Activated T-helper 1 cell treated with anti-CD3 and anti-CD28 coated beads, Interleukin-12 subunit alpha, Interleukin-12 subunit beta, Interleukin-2, Interleukin-4 antibody, amounts not matched to agents 30 ng/mL and 10 ng/mL and 1 ng/mL, durations not matched to agents 14 hours and 24 hours and 36 hours (primary cell): ENCODE results near the gene HDAC8. TPM values are rescaled to one million over a fixed set of nuclear protein-coding genes. Genes with fewer than 3 reads are reported as not detected.
"Not testable (repeated sequence)": the region's sequence is repeated elsewhere in the genome, so short reads cannot be mapped to it uniquely, and the experiment has no call there.

Experiments
- DNase-seq: peaks from one replicate; pipeline ENCODE4 v3.0.0; 2021; ENCODE audit warnings: low spot score
- H3K27ac Mint-ChIP-seq: one replicate; pipeline ENCODE4 v1.8.0; 2021; ENCODE audit warnings: mild to moderate bottlenecking, mixed read lengths
- H3K27me3 Mint-ChIP-seq: one replicate; pipeline ENCODE4 v1.8.0; 2022; ENCODE audit warnings: mild to moderate bottlenecking, moderate library complexity, mixed read lengths; ENCODE audit not compliant: insufficient read depth
- H3K36me3 Mint-ChIP-seq: one replicate; pipeline ENCODE4 v1.8.0; 2021; ENCODE audit warnings: low read depth, mixed read lengths
- H3K4me1 Mint-ChIP-seq: one replicate; pipeline ENCODE4 v1.8.0; 2021; ENCODE audit warnings: low read depth, mixed read lengths
- H3K4me3 Mint-ChIP-seq: one replicate; pipeline ENCODE4 v1.8.0; 2021; ENCODE audit warnings: mild to moderate bottlenecking, moderate library complexity, mixed read lengths
- H3K9me3 Mint-ChIP-seq: one replicate; pipeline ENCODE4 v1.8.0; 2021; ENCODE audit warnings: mixed read lengths
- intact Hi-C: fragments of 100-400 bp; cut with micrococcal nuclease; formaldehyde crosslinking; loops from one replicate; pipeline ENCODE4 v1.15.1; 2024
- total RNA-seq: library from RNA; stranded (reverse); gene quantifications from 2 replicates; pipeline ENCODE4 v1.2.3, GENCODE V29; 2022

The HDAC8 gene
- total RNA-seq, 1 donor from 2014 or later, result 30.6 TPM

GRCh38 chrX:72351606-72352334 is 220.9 kb downstream of the HDAC8 start:
- Mint-ChIP-seq H3K36me3 (peaks cover 8% of the 10 kb centered on the region), H3K9me3 (no peaks in the 10 kb centered on the region), H3K27me3 (no peaks in the 10 kb centered on the region), H3K4me3 (no peak overlapping the region), H3K27ac (no peak overlapping the region), H3K4me1 (peaks cover 25% of the 10 kb centered on the region)
- intact Hi-C loops, result no loop called here
- no peak for DNase-seq

- intact Hi-C loops, result loop anchor here (2.0 to 5.0 kb wide), 3 partner anchors 40 to 366 kb away; partner anchors contain the start of genes PHKA1 and RPS4X
- Mint-ChIP-seq H3K27me3 (no peaks in the 10 kb centered on the region), H3K27ac (peak overlapping the region; percentile 82)
Observed at GRCh38 chrX:72349190-72349589, 223.5 kb downstream of the HDAC8 start.

GRCh38 chrX:72348247-72348979 is 224.2 kb downstream of the HDAC8 start:
- DNase-seq, result no peak
- Mint-ChIP-seq H3K27ac (peak overlapping the region; percentile 65), H3K4me1 (peaks cover 25% of the 10 kb centered on the region), H3K9me3 (no peaks in the 10 kb centered on the region), H3K36me3 (peaks cover 8% of the 10 kb centered on the region), H3K27me3 (no peaks in the 10 kb centered on the region), H3K4me3 (peak overlapping the region; percentile 59)
- intact Hi-C loops, result loop anchor here (1.0 to 5.0 kb wide), 4 partner anchors 40 to 366 kb away; partner anchors contain the start of genes PHKA1 and RPS4X

More at GRCh38 chrX:72349190-72349589, 223.5 kb downstream of the HDAC8 start:
- peaks cover 8% of the 10 kb centered on the region for H3K36me3 Mint-ChIP-seq
- no peaks in the 10 kb centered on the region for H3K9me3 Mint-ChIP-seq
- H3K4me1 Mint-ChIP-seq, result peaks cover 25% of the 10 kb centered on the region
- peak overlapping the region; percentile 59 for H3K4me3 Mint-ChIP-seq
- peak; percentile 0 for DNase-seq

GRCh38 chrX:72347366-72347765 is 225.3 kb downstream of the HDAC8 start:
- intact Hi-C loops, result loop anchor here (5.0 kb wide), 1 partner anchor 70 kb away; the partner anchor contains the start of gene RPS4X
- no peak for DNase-seq
- H3K4me3 Mint-ChIP-seq, result no peak overlapping the region
- no peaks in the 10 kb centered on the region for H3K27me3 Mint-ChIP-seq
- H3K27ac Mint-ChIP-seq, result no peak overlapping the region
- peaks cover 25% of the 10 kb centered on the region for H3K4me1 Mint-ChIP-seq
- no peaks in the 10 kb centered on the region for H3K9me3 Mint-ChIP-seq
- peaks cover 8% of the 10 kb centered on the region for H3K36me3 Mint-ChIP-seq

GRCh38 chrX:72346302-72346949 is 226.2 kb downstream of the HDAC8 start:
- intact Hi-C loops, result loop anchor here (5.0 kb wide), 1 partner anchor 69 kb away; the partner anchor contains the start of gene RPS4X
- Mint-ChIP-seq H3K27ac (no peak overlapping the region), H3K36me3 (peaks cover 4% of the 10 kb centered on the region), H3K4me1 (peaks cover 18% of the 10 kb centered on the region), H3K27me3 (no peaks in the 10 kb centered on the region), H3K9me3 (no peaks in the 10 kb centered on the region), H3K4me3 (no peak overlapping the region)
- DNase-seq, result no peak

- Mint-ChIP-seq H3K9me3 (no peaks in the 10 kb centered on the region), H3K27ac (no peak overlapping the region), H3K4me1 (no peaks in the 10 kb centered on the region), H3K36me3 (peaks cover 2% of the 10 kb centered on the region), H3K4me3 (no peak overlapping the region), H3K27me3 (no peaks in the 10 kb centered on the region)
- intact Hi-C loops, result no loop called here
- no peak for DNase-seq
Observed at GRCh38 chrX:72340626-72341025, 232.0 kb downstream of the HDAC8 start.

GRCh38 chrX:72340041-72340440 is 232.6 kb downstream of the HDAC8 start:
- H3K9me3 Mint-ChIP-seq, result no peaks in the 10 kb centered on the region
- H3K27me3 Mint-ChIP-seq, result no peaks in the 10 kb centered on the region
- DNase-seq, result no peak
- peaks cover 2% of the 10 kb centered on the region for H3K36me3 Mint-ChIP-seq
- no peak overlapping the region for H3K27ac Mint-ChIP-seq
- intact Hi-C loops, result no loop called here
- no peaks in the 10 kb centered on the region for H3K4me1 Mint-ChIP-seq
- no peak overlapping the region for H3K4me3 Mint-ChIP-seq

- Mint-ChIP-seq H3K4me3 (no peak overlapping the region), H3K9me3 (no peaks in the 10 kb centered on the region), H3K27ac (no peak overlapping the region), H3K4me1 (no peaks in the 10 kb centered on the region), H3K27me3 (no peaks in the 10 kb centered on the region), H3K36me3 (peaks cover 8% of the 10 kb centered on the region)
- intact Hi-C loops, result no loop called here
- no peak for DNase-seq
Observed at GRCh38 chrX:72330131-72330530, 242.5 kb downstream of the HDAC8 start.

- Mint-ChIP-seq H3K27ac (no peak overlapping the region), H3K4me3 (no peak overlapping the region), H3K4me1 (no peaks in the 10 kb centered on the region), H3K36me3 (peaks cover 6% of the 10 kb centered on the region), H3K9me3 (no peaks in the 10 kb centered on the region), H3K27me3 (peaks cover 2% of the 10 kb centered on the region)
- intact Hi-C loops, result no loop called here
- DNase-seq, result no peak
Observed at GRCh38 chrX:72326605-72327300, 245.9 kb downstream of the HDAC8 start.

- H3K4me1 Mint-ChIP-seq, H3K27me3 Mint-ChIP-seq, H3K27ac Mint-ChIP-seq, H3K36me3 Mint-ChIP-seq, DNase-seq, H3K4me3 Mint-ChIP-seq, H3K9me3 Mint-ChIP-seq, intact Hi-C loops: not testable (repeated sequence)
Observed at GRCh38 chrX:72319651-72320050, 253.0 kb downstream of the HDAC8 start.

GRCh38 chrX:72317139-72317538 is 255.5 kb downstream of the HDAC8 start:
- Mint-ChIP-seq H3K27me3 (peaks cover 1% of the 10 kb centered on the region), H3K4me1 (no peaks in the 10 kb centered on the region), H3K9me3 (no peaks in the 10 kb centered on the region), H3K36me3 (no peaks in the 10 kb centered on the region), H3K27ac (no peak overlapping the region), H3K4me3 (no peak overlapping the region)
- intact Hi-C loops, result no loop called here
- no peak for DNase-seq

- intact Hi-C loops, result no loop called here
- H3K4me3 Mint-ChIP-seq, result no peak overlapping the region
- DNase-seq, result no peak
- H3K27me3 Mint-ChIP-seq, result peaks cover 2% of the 10 kb centered on the region
- H3K27ac Mint-ChIP-seq, result no peak overlapping the region
- no peaks in the 10 kb centered on the region for H3K36me3 Mint-ChIP-seq
- H3K4me1 Mint-ChIP-seq, result no peaks in the 10 kb centered on the region
- no peaks in the 10 kb centered on the region for H3K9me3 Mint-ChIP-seq
Observed at GRCh38 chrX:72316408-72317110, 256.1 kb downstream of the HDAC8 start.
